Measurements from ENCODE around the gene RCSD1. TPM values are rescaled to one million over a fixed set of nuclear protein-coding genes. Genes with fewer than 3 reads are reported as not detected.

RCSD1 gene
- total RNA-seq, 1 experiment from 2014 or later, result 0.16 TPM

GRCh38 chr1:167663002-167663772, 33.2 kb downstream of the RCSD1 start:
- Mint-ChIP-seq H3K4me1 (ENCODE audit: insufficient read depth, unreplicated experiment) (peaks cover 71% of the 10 kb centered on the region), H3K4me3 (ENCODE audit: unreplicated experiment) (peak overlapping the region; percentile 51), H3K36me3 (ENCODE audit: insufficient read depth, unreplicated experiment) (no peaks in the 10 kb centered on the region), H3K27ac (ENCODE audit: low read depth, unreplicated experiment) (peak overlapping the region; percentile 71), H3K27me3 (ENCODE audit: insufficient read depth, unreplicated experiment) (no peaks in the 10 kb centered on the region), H3K9me3 (ENCODE audit: unreplicated experiment) (no peaks in the 10 kb centered on the region)
- intact Hi-C loops (cut with micrococcal nuclease), result loop anchor here (2.0 kb wide), 1 partner anchor 46 kb away; no protein-coding TSS in a partner anchor
- ChIA-PET POLR2A (interaction anchor here (0.7 to 4.6 kb wide), 33 partner anchors 10 to 274 kb away, joined by 3 to 52 read pairs (median 6); partner anchors contain the start of genes CREG1, DCAF6, MPC2 and MPZL1), CTCF (interaction anchor here (0.7 to 3.5 kb wide), 12 partner anchors 8 to 794 kb away, joined by 3 to 31 read pairs (median 4); no protein-coding TSS in a partner anchor)
- TF ChIP-seq CTCF (IDR thresholded peaks at IDR 0.05; ENCODE audit: unreplicated experiment), result no peak
- peak; percentile 99 for DNase-seq (ENCODE audit: unreplicated experiment)
- BruUV-seq (replicated peaks), result no TSS peak

DNA sequence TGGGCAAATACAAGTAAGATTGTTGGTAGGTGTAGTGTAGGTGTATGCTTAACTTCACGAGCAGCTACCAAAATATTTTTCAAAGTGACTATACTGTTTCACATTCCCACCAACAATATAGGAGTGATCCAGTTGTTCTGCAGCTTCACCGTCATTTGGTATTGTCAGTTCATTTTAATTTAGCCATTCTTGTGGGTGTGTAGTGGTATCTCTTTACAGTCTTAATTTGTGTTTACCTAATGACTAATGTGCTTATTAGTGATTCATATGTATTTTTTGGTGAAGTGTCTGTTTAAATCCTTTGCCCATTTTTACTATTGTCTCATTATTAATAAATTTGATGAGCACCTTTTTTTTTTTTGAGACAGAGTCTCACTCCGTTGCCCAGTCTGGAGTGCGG, 35.4 kb downstream of the RCSD1 start:
- Mint-ChIP-seq H3K27me3 (ENCODE audit: insufficient read depth, unreplicated experiment) (no peaks in the 10 kb centered on the region), H3K27ac (ENCODE audit: low read depth, unreplicated experiment) (peak overlapping the region; percentile 71), H3K36me3 (ENCODE audit: insufficient read depth, unreplicated experiment) (no peaks in the 10 kb centered on the region), H3K4me1 (ENCODE audit: insufficient read depth, unreplicated experiment) (peaks cover 76% of the 10 kb centered on the region), H3K4me3 (ENCODE audit: unreplicated experiment) (no peak overlapping the region), H3K9me3 (ENCODE audit: unreplicated experiment) (no peaks in the 10 kb centered on the region)
- DNase-seq (ENCODE audit: unreplicated experiment), result no peak
- no TSS peak for BruUV-seq (replicated peaks)
- TF ChIP-seq CTCF (IDR thresholded peaks at IDR 0.05; ENCODE audit: unreplicated experiment), result no peak
- CTCF ChIA-PET, result interaction anchor here (0.5 to 4.8 kb wide), 8 partner anchors 10 to 1517 kb away, joined by 3 to 31 read pairs (median 4); no protein-coding TSS in a partner anchor
- POLR2A ChIA-PET, result interaction anchor here (0.7 to 4.6 kb wide), 7 partner anchors 8 to 1763 kb away, joined by 3 to 52 read pairs (median 4); no protein-coding TSS in a partner anchor
- intact Hi-C loops (cut with micrococcal nuclease), result no loop called here

DNA sequence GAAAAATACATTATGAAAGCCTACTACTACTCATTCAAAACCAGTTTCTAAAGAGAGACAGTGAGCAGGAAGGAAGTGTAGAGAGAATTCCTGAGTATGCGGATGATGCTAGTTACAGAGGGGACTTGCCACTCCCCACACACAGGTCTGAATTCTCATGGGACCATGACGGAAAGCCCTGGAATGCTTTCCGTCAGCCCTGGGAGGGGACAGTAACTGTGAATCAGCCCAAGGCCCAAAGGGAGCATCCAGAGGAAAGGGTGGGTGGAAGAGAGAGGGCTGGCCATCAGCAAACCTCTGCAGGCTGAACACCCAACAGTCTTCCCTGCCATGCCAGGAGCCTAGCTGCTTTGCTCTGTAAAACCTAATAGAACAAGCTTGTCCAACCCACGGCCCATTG, 36.4 kb downstream of the RCSD1 start:
- no TSS peak for BruUV-seq (replicated peaks)
- DNase-seq (ENCODE audit: unreplicated experiment), result peak; percentile 60
- Mint-ChIP-seq H3K27me3 (ENCODE audit: insufficient read depth, unreplicated experiment) (no peaks in the 10 kb centered on the region), H3K4me1 (ENCODE audit: insufficient read depth, unreplicated experiment) (peaks cover 76% of the 10 kb centered on the region), H3K36me3 (ENCODE audit: insufficient read depth, unreplicated experiment) (no peaks in the 10 kb centered on the region), H3K27ac (ENCODE audit: low read depth, unreplicated experiment) (peak overlapping the region; percentile 17), H3K9me3 (ENCODE audit: unreplicated experiment) (no peaks in the 10 kb centered on the region), H3K4me3 (ENCODE audit: unreplicated experiment) (no peak overlapping the region)
- no peak for TF ChIP-seq CTCF (IDR thresholded peaks at IDR 0.05; ENCODE audit: unreplicated experiment)
- intact Hi-C loops (cut with micrococcal nuclease), result no loop called here
- ChIA-PET POLR2A (interaction anchor here (0.7 to 4.6 kb wide), 3 partner anchors 7 to 93 kb away, joined by 3 to 52 read pairs (median 4); no protein-coding TSS in a partner anchor), CTCF (interaction anchor here (0.6 to 6.8 kb wide), 4 partner anchors 14 to 415 kb away, joined by 3 to 69 read pairs (median 17); no protein-coding TSS in a partner anchor)

DNA sequence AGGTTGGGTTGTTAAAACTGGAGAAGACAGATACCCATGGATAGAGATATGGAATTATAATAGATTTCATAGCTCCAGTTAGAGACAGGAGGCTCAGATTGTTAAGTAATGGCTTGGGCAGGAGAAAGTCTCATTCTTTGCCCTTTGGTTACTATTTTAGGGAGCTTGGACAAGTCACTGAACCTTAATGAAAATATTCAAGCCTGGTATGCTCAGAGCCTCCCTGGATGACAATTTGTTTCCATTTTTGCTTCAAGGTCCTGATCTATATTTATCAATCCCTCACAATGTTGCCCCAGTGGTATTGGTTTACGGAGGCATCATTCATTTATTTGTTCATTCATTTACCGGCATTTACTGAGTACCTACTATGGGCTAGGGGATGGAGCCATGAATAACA, 37.5 kb downstream of the RCSD1 start:
- Mint-ChIP-seq H3K27ac (ENCODE audit: low read depth, unreplicated experiment) (no peak overlapping the region), H3K36me3 (ENCODE audit: insufficient read depth, unreplicated experiment) (no peaks in the 10 kb centered on the region), H3K4me3 (ENCODE audit: unreplicated experiment) (no peak overlapping the region), H3K27me3 (ENCODE audit: insufficient read depth, unreplicated experiment) (no peaks in the 10 kb centered on the region), H3K4me1 (ENCODE audit: insufficient read depth, unreplicated experiment) (peaks cover 76% of the 10 kb centered on the region), H3K9me3 (ENCODE audit: unreplicated experiment) (no peaks in the 10 kb centered on the region)
- no peak for DNase-seq (ENCODE audit: unreplicated experiment)
- CTCF ChIA-PET, result interaction anchor here (0.9 to 6.8 kb wide), 5 partner anchors 17 to 110 kb away, joined by 3 to 69 read pairs (median 6); no protein-coding TSS in a partner anchor
- TF ChIP-seq CTCF (IDR thresholded peaks at IDR 0.05; ENCODE audit: unreplicated experiment), result no peak
- intact Hi-C loops (cut with micrococcal nuclease), result no loop called here
- BruUV-seq (replicated peaks), result no TSS peak
- POLR2A ChIA-PET, result interaction anchor here (0.7 to 3.0 kb wide), 5 partner anchors 14 to 114 kb away, joined by 3 to 7 read pairs (median 3); partner anchors contain the start of gene CREG1

Data from MCF 10A (cell line).